ENCODE results near the gene ADA. TPM values are rescaled to one million over a fixed set of nuclear protein-coding genes. Genes with fewer than 3 reads are reported as not detected.

Gene ADA
- total and polyA plus RNA-seq, 2 of the 13 experiments (the other 11 are each of a cell fraction or from before 2014, with no cell fraction given): 2.5 to 11.3 TPM

DNA sequence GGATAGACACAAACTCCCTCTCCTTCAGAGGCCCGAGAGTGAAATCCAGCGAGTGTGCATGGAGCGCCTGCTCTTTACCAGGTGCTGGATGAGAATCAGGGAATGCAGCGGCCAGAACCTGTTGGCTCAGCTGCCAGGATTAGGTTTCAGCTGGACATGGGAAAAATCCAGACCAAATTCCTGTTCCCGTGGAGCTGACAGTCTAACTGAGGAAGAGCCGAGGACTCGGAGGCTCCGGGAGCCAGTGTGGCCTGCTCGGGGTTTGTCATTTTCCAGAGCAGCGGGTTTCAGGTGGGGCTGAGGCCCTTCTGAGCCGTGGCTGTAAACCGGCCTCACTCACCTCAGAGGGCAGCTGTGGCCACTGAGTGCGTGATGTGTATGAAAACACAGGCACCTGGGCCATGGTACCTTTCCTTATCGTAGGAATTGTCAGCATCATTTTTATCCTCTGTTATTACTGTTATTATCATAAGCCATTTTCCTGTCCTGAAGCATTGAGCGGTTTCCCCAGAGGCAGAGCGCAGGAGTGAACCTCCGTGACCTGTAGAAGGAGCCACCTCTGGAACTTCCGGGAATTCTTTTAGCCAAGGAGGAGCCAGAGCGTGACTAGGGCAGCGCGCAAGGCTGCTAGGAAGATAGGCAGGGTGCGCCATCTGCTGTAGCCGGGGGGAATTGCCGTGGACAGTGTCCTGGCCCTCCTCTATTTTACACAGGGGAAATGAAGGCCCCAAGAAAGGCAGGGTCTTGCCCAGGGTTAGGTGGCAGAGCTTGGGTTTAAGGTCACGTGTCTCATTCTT is 41.8 kb downstream of the ADA start (continued):
- TF ChIP-seq, protein P1, sequence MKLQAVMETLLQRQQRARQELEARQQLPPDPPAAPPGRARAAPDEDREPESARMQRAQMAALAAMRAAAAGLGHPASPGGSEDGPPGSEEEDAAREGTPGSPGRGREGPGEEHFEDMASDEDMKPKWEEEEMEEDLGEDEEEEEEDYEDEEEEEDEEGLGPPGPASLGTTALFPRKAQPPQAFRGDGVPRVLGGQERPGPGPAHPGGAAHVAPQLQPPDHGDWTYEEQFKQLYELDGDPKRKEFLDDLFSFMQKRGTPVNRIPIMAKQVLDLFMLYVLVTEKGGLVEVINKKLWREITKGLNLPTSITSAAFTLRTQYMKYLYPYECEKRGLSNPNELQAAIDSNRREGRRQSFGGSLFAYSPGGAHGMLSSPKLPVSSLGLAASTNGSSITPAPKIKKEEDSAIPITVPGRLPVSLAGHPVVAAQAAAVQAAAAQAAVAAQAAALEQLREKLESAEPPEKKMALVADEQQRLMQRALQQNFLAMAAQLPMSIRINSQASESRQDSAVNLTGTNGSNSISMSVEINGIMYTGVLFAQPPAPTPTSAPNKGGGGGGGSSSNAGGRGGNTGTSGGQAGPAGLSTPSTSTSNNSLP (IDR thresholded peaks at IDR 0.05; ENCODE audit: low read depth, low read length): no peak
- TF ChIP-seq, protein P2, sequence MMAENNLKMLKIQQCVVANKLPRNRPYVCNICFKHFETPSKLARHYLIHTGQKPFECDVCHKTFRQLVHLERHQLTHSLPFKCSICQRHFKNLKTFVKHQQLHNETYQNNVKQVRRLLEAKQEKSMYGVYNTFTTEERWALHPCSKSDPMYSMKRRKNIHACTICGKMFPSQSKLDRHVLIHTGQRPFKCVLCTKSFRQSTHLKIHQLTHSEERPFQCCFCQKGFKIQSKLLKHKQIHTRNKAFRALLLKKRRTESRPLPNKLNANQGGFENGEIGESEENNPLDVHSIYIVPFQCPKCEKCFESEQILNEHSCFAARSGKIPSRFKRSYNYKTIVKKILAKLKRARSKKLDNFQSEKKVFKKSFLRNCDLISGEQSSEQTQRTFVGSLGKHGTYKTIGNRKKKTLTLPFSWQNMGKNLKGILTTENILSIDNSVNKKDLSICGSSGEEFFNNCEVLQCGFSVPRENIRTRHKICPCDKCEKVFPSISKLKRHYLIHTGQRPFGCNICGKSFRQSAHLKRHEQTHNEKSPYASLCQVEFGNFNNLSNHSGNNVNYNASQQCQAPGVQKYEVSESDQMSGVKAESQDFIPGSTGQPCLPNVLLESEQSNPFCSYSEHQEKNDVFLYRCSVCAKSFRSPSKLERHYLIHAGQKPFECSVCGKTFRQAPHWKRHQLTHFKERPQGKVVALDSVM (CRISPR knock-in tag; IDR thresholded peaks at IDR 0.05): peak; percentile 68
- TF ChIP-seq SRSF1 (optimal IDR thresholded peaks at IDR 0.05; ENCODE audit: low read depth, low read length) (no peak), KMT2B (CRISPR knock-in tag; IDR thresholded peaks at IDR 0.05) (peak; percentile 82), ZBTB8A (CRISPR knock-in tag; IDR thresholded peaks at IDR 0.05; ENCODE audit: borderline replicate concordance, low read depth) (no peak; the same call in 1 of the 2 replicates), ISL2 (CRISPR knock-in tag; IDR thresholded peaks at IDR 0.05) (no peak), ZFP36 (IDR thresholded peaks at IDR 0.05; ENCODE audit: borderline replicate concordance, low read depth, low read length, partially characterized antibody) (peak; percentile 53), ZZZ3 (CRISPR knock-in tag; IDR thresholded peaks at IDR 0.05; ENCODE audit: borderline replicate concordance) (peak; percentile 48; the same call in 1 of the 2 replicates), NFYC (CRISPR knock-in tag; IDR thresholded peaks at IDR 0.05) (peak; percentile 55)
- TF ChIP-seq, protein P3, sequence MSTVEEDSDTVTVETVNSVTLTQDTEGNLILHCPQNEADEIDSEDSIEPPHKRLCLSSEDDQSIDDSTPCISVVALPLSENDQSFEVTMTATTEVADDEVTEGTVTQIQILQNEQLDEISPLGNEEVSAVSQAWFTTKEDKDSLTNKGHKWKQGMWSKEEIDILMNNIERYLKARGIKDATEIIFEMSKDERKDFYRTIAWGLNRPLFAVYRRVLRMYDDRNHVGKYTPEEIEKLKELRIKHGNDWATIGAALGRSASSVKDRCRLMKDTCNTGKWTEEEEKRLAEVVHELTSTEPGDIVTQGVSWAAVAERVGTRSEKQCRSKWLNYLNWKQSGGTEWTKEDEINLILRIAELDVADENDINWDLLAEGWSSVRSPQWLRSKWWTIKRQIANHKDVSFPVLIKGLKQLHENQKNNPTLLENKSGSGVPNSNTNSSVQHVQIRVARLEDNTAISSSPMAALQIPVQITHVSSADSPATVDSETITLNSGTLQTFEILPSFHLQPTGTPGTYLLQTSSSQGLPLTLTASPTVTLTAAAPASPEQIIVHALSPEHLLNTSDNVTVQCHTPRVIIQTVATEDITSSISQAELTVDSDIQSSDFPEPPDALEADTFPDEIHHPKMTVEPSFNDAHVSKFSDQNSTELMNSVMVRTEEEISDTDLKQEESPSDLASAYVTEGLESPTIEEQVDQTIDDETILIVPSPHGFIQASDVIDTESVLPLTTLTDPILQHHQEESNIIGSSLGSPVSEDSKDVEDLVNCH (CRISPR knock-in tag; IDR thresholded peaks at IDR 0.05): no peak
- TF ChIP-seq, protein P4, sequence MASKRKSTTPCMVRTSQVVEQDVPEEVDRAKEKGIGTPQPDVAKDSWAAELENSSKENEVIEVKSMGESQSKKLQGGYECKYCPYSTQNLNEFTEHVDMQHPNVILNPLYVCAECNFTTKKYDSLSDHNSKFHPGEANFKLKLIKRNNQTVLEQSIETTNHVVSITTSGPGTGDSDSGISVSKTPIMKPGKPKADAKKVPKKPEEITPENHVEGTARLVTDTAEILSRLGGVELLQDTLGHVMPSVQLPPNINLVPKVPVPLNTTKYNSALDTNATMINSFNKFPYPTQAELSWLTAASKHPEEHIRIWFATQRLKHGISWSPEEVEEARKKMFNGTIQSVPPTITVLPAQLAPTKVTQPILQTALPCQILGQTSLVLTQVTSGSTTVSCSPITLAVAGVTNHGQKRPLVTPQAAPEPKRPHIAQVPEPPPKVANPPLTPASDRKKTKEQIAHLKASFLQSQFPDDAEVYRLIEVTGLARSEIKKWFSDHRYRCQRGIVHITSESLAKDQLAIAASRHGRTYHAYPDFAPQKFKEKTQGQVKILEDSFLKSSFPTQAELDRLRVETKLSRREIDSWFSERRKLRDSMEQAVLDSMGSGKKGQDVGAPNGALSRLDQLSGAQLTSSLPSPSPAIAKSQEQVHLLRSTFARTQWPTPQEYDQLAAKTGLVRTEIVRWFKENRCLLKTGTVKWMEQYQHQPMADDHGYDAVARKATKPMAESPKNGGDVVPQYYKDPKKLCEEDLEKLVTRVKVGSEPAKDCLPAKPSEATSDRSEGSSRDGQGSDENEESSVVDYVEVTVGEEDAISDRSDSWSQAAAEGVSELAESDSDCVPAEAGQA (IDR thresholded peaks at IDR 0.05; ENCODE audit: low read depth): no peak; the same call in 1 of the 2 replicates
- TF ChIP-seq, protein P4 (CRISPR knock-in tag; IDR thresholded peaks at IDR 0.05; ENCODE audit: borderline replicate concordance): 0 out of 2 replicates have a peak, but pooled peaks have one; percentile 12
- TF ChIP-seq, protein P5, sequence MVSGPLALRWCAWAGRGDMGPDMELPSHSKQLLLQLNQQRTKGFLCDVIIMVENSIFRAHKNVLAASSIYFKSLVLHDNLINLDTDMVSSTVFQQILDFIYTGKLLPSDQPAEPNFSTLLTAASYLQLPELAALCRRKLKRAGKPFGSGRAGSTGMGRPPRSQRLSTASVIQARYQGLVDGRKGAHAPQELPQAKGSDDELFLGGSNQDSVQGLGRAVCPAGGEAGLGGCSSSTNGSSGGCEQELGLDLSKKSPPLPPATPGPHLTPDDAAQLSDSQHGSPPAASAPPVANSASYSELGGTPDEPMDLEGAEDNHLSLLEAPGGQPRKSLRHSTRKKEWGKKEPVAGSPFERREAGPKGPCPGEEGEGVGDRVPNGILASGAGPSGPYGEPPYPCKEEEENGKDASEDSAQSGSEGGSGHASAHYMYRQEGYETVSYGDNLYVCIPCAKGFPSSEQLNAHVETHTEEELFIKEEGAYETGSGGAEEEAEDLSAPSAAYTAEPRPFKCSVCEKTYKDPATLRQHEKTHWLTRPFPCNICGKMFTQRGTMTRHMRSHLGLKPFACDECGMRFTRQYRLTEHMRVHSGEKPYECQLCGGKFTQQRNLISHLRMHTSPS (CRISPR knock-in tag; IDR thresholded peaks at IDR 0.05; ENCODE audit: low read depth): no peak

All from HepG2 (cell line).